ENCODE results near the gene SULT1C3.

The SULT1C3 gene

GRCh38 chr2:108239786-108240185, at the start of gene SULT1C3:
SULT1C3 (plus strand) TSS chr2:108239968; CDS start chr2:108247195, 7,227 bp downstream.
- DNase-seq = no peak

- no peak for DNase-seq
Measured at GRCh38 chr2:108193251-108193650, 46.5 kb upstream of the SULT1C3 start.

GRCh38 chr2:108194409-108195132, 45.2 kb upstream of the SULT1C3 start:
- no peak for DNase-seq

GRCh38 chr2:108195133-108195439, 44.7 kb upstream of the SULT1C3 start:
- DNase-seq = no peak

- no peak for DNase-seq
Measured at GRCh38 chr2:108199726-108200125, 40.0 kb upstream of the SULT1C3 start.

- DNase-seq = no peak
Measured at GRCh38 chr2:108200569-108200968, 39.2 kb upstream of the SULT1C3 start.

- DNase-seq = no peak
Measured at GRCh38 chr2:108212671-108213070, 27.1 kb upstream of the SULT1C3 start.

- no peak for DNase-seq
Measured at GRCh38 chr2:108215794-108216211, 24.0 kb upstream of the SULT1C3 start.

- no peak for DNase-seq
Measured at GRCh38 chr2:108217211-108217610, 22.6 kb upstream of the SULT1C3 start.

GRCh38 chr2:108219688-108220087, 20.1 kb upstream of the SULT1C3 start:
- no peak for DNase-seq

- no peak for DNase-seq
Measured at GRCh38 chr2:108220191-108220590, 19.6 kb upstream of the SULT1C3 start.

- DNase-seq = no peak
Measured at GRCh38 chr2:108220942-108221541, 18.7 kb upstream of the SULT1C3 start.

- DNase-seq = no peak
Measured at GRCh38 chr2:108222261-108222660, 17.5 kb upstream of the SULT1C3 start.

- DNase-seq = no peak
Measured at GRCh38 chr2:108223573-108223972, 16.2 kb upstream of the SULT1C3 start.

GRCh38 chr2:108224022-108224421, 15.7 kb upstream of the SULT1C3 start:
- no peak for DNase-seq

- DNase-seq = no peak
Measured at GRCh38 chr2:108226564-108226963, 13.2 kb upstream of the SULT1C3 start.

- no peak for DNase-seq
Measured at GRCh38 chr2:108228006-108228405, 11.8 kb upstream of the SULT1C3 start.

- DNase-seq = no peak
Measured at GRCh38 chr2:108228537-108228936, 11.2 kb upstream of the SULT1C3 start.

GRCh38 chr2:108229875-108230274, 9.9 kb upstream of the SULT1C3 start:
- DNase-seq = no peak

GRCh38 chr2:108235577-108235976, 4.2 kb upstream of the SULT1C3 start:
- DNase-seq = no peak

- DNase-seq = no peak
Measured at GRCh38 chr2:108236676-108237335, 3.0 kb upstream of the SULT1C3 start.

GRCh38 chr2:108240966-108241365, 1.2 kb downstream of the SULT1C3 start:
- no peak for DNase-seq

GRCh38 chr2:108243566-108243965, 3.8 kb downstream of the SULT1C3 start:
- DNase-seq = no peak

- DNase-seq = no peak
Measured at GRCh38 chr2:108244667-108245414, 5.1 kb downstream of the SULT1C3 start.

Measured in CD4-positive, alpha-beta T cell treated with Interleukin-17A for 1 hour (primary cell).